GM12878 (cell line): ENCODE measurements around the gene ATRNL1. TPM values are rescaled to one million over a fixed set of nuclear protein-coding genes. Genes with fewer than 3 reads are reported as not detected.

Source experiments
- ATAC-seq: fragments of 200-7000 bp; cut with Tn5 transposase; 3 replicates; pipeline ENCODE4 v1.9.1; 2020; ENCODE audit warnings: mild to moderate bottlenecking, moderate library complexity
- BruUV-seq: library from RNA; stranded (reverse); fragments of 400-500 nt; replicated peaks from 2 replicates; lab custom pipeline; 2021; lab: Mats Ljungman, UMichigan
- CTCF ChIA-PET: fragments of 300-600 bp; sonication (Branson Sonifier 250); formaldehyde crosslinking; extraction: SDS; loops from one replicate; lab custom pipeline; 2021; ENCODE audit warnings: inconsistent platforms; lab: Yijun Ruan, JAX
- POLR2A ChIA-PET: fragments of 350-600 bp; formaldehyde crosslinking; extraction: SDS; loops from one replicate; lab custom pipeline; 2021; ENCODE audit warnings: inconsistent platforms; lab: Charles Lee
- RAD21 ChIA-PET: fragments of 300-600 bp; sonication (Branson Sonifier 250); formaldehyde crosslinking; loops from one replicate; lab custom pipeline; 2023; ENCODE audit warnings: antibody characterized with exemption; ENCODE audit not compliant: unreplicated experiment; lab: Charles Lee
- SMC1A ChIA-PET: fragments of 300-600 bp; sonication (Branson Sonifier 250); formaldehyde crosslinking; loops from one replicate; lab custom pipeline; 2023; ENCODE audit not compliant: unreplicated experiment, uncharacterized antibody; lab: Charles Lee
- DNase-seq: peaks from one replicate; pipeline ENCODE4 v3.0.0-alpha.2; 2011; ENCODE audit warnings: low read depth, low spot score
- FAIRE-seq: peaks from 3 replicates; lab custom pipeline; 2011; peaks lifted over from hg19 to GRCh38; lab: Jason Lieb, UNC
- H2AFZ ChIP-seq: 2 replicates; pipeline ENCODE4 v1.6.0; 2011; ENCODE audit warnings: low read depth, low read length, control low read depth; ENCODE audit not compliant: control insufficient read depth
- H3K27ac ChIP-seq: 2 replicates; pipeline ENCODE4 v1.5.1; 2011; ENCODE audit warnings: control low read depth; ENCODE audit not compliant: control insufficient read depth, insufficient read depth
- H3K27me3 ChIP-seq, 2 experiments: replicated peaks in 1 of 2; 2 replicates each; pipeline versions ENCODE4 v1.6.0 to v1.6.1; 2011; ENCODE audit warnings: low read length in 1 of 2; ENCODE audit not compliant: control insufficient read depth in 2 of 2, insufficient read depth in 2 of 2
- H3K36me3 ChIP-seq, 2 experiments: 2 replicates each; pipeline ENCODE4 v1.5.1; 2011; ENCODE audit warnings: low read length in 1 of 2; ENCODE audit not compliant: control insufficient read depth in 2 of 2, insufficient read depth in 2 of 2
- H3K4me1 ChIP-seq: 2 replicates; pipeline ENCODE4 v1.6.1; 2011; ENCODE audit warnings: mild to moderate bottlenecking, low read length, moderate library complexity, mixed read lengths; ENCODE audit not compliant: control insufficient read depth, insufficient read depth
- H3K4me2 ChIP-seq: 2 replicates; pipeline ENCODE4 v1.6.0; 2011; ENCODE audit warnings: control low read depth; ENCODE audit not compliant: control insufficient read depth, insufficient read depth
- H3K4me3 ChIP-seq: fragments of 200-600 bp; sonication (generic); 2 replicates; pipeline ENCODE4 v1.5.1; 2016
- H3K79me2 ChIP-seq: 2 replicates; pipeline ENCODE4 v1.6.0; 2011; ENCODE audit warnings: low read length; ENCODE audit not compliant: control insufficient read depth, insufficient read depth
- H3K9ac ChIP-seq: 2 replicates; pipeline ENCODE4 v1.8.0; 2011; ENCODE audit warnings: low read length, control low read depth, mixed read lengths; ENCODE audit not compliant: control insufficient read depth, insufficient read depth
- H3K9me3 ChIP-seq: replicated peaks from 3 replicates; pipeline ENCODE4 v1.5.1; 2011; ENCODE audit warnings: mild to moderate bottlenecking, low read length; ENCODE audit not compliant: control insufficient read depth, insufficient read depth
- H4K20me1 ChIP-seq: 2 replicates; pipeline ENCODE4 v1.6.0; 2011; ENCODE audit not compliant: control insufficient read depth, insufficient read depth
- TAF1 ChIP-seq: IDR thresholded peaks from 2 replicates; pipeline ENCODE4 v1.6.1; 2011; ENCODE audit warnings: mild to moderate bottlenecking, low read depth, low read length, borderline replicate concordance
- ZBTB40 ChIP-seq: fragments of 450-650 bp; IDR thresholded peaks from 2 replicates; pipeline ENCODE4 v1.6.1; 2016; ENCODE audit warnings: mild to moderate bottlenecking, moderate library complexity, borderline replicate concordance
- WGBS: methylation state at CpG from one replicate; pipeline ENCODE4 v1.1.6; 2016; ENCODE audit warnings: low lambda C conversion rate; ENCODE audit not compliant: insufficient replicate concordance, insufficient coverage; ENCODE audit errors: missing lambda C conversion rate; 5-methylcytosine and 5-hydroxymethylcytosine counted together
- in situ Hi-C: fragments of 300-500 bp; cut with MboI; formaldehyde crosslinking; loops from 9 replicates; pipeline ENCODE4 v1.14.3; 2018; ENCODE audit warnings: mixed read lengths
- intact Hi-C: fragments of 100-400 bp; cut with micrococcal nuclease; formaldehyde crosslinking; loops from one replicate; pipeline ENCODE4 v1.14.2; 2022; ENCODE audit not compliant: unreplicated experiment
- polyA plus RNA-seq, 11 experiments: library from polyadenylated mRNA; depleted of rRNA in 4 of 11; unstranded in 6 of 11; stranded (reverse) in 5 of 11; fragments of >200 nt; fragmentation: Nextera tagmentation in 4 of 11; fragmentation: Illumina TruSeq in 1 of 11; extraction: Ambion mirVana in 4 of 11; extraction: Trizol in 1 of 11; gene quantifications; 1 replicate in 1 of 11; 2 replicates in 10 of 11; pipeline versions ENCODE4 v1.2.1 to v1.2.3, GENCODE V29; 2011 to 2016; ENCODE audit warnings: inconsistent platforms in 2 of 11, missing spikeins in 2 of 11, low read depth in 1 of 11
- total RNA-seq, 4 experiments: library from RNA; depleted of rRNA in 3 of 4; stranded (reverse); fragments of >200 nt in 3 of 4; fragmentation: Illumina TruSeq in 1 of 4; extraction: Trizol in 1 of 4; gene quantifications; 2 replicates each; pipeline versions ENCODE4 v1.2.1 to v1.2.3, GENCODE V29; 2013 to 2021

Gene ATRNL1
- total and polyA plus RNA-seq, 10 of the 15 experiments (the other 5 are each of a cell fraction or from before 2014, with no cell fraction given): 0.03 to 1.4 (median 0.34) TPM

GRCh38 chr10:115909037-115909436 lies 815.9 kb downstream of the ATRNL1 start:
- Histone ChIP-seq H3K4me3 (no peak overlapping the region), H4K20me1 (no peaks in the 10 kb centered on the region), H3K4me2 (no peak overlapping the region), H3K4me1 (no peaks in the 10 kb centered on the region), H3K27ac (no peak overlapping the region), H2AFZ (no peak overlapping the region), H3K79me2 (no peaks in the 10 kb centered on the region), H3K9me3 (no peaks in the 10 kb centered on the region), H3K27me3 (no peaks in the 10 kb centered on the region), H3K9ac (no peak overlapping the region), H3K36me3 (no peaks in the 10 kb centered on the region)
- in situ Hi-C loops (no loop called here), intact Hi-C loops (no loop called here)
- no TSS peak for BruUV-seq
- DNase-seq: no peak
- no peak for TF ChIP-seq TAF1
- TF ChIP-seq ZBTB40: no peak
- POLR2A ChIA-PET: interaction anchor here (0.6 kb wide), 1 partner anchor 753 kb away, joined by 5 read pairs; no protein-coding TSS in a partner anchor
- CTCF ChIA-PET: no interaction called here
- RAD21 ChIA-PET: no interaction called here
- ATAC-seq: no peak
- WGBS: 51% methylated on average over 5 of the region's 5 CpGs
- SMC1A ChIA-PET: no interaction called here
- no peak for FAIRE-seq
